ENCODE measurements around the gene USHBP1.

- TF ChIP-seq CTCF (IDR thresholded peaks at IDR 0.05; ENCODE audit: low read length) (no peak), EZH2 (optimal IDR thresholded peaks at IDR 0.05; ENCODE audit: low read depth, low read length) (no peak)
These were observed 31.7 kb upstream of the USHBP1 start for GRCh38 chr19:17296273-17296672.
